Measurements from ENCODE around the gene OR10G6.

DNA sequence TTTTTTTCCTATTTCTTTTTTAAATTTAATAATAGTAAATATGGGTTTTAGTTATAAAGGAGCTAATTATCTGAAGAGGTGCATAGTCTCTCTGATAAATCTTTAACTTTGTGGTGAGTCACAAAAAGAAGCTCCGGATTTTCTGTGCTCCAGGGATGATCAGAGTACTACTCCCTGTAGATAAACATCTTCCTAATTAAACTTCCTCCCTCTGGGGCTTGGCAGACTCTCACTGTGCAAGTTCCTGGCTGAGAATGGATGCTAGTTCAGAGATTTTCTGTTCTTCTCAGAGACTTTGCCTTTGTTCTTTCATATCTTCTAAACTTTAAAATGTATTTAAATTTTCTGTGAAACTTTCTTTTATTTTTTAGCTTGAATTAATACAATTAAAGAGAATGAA lies 46.3 kb upstream of the OR10G6 start, which contains the start of gene OR10G7:
- TF ChIP-seq EP300 (IDR thresholded peaks at IDR 0.05; ENCODE audit: low read depth) (no peak), POLR2AphosphoS5 (IDR thresholded peaks at IDR 0.05) (no peak), POLR2A (IDR thresholded peaks at IDR 0.05) (no peak)
- TF ChIP-seq, protein P1, sequence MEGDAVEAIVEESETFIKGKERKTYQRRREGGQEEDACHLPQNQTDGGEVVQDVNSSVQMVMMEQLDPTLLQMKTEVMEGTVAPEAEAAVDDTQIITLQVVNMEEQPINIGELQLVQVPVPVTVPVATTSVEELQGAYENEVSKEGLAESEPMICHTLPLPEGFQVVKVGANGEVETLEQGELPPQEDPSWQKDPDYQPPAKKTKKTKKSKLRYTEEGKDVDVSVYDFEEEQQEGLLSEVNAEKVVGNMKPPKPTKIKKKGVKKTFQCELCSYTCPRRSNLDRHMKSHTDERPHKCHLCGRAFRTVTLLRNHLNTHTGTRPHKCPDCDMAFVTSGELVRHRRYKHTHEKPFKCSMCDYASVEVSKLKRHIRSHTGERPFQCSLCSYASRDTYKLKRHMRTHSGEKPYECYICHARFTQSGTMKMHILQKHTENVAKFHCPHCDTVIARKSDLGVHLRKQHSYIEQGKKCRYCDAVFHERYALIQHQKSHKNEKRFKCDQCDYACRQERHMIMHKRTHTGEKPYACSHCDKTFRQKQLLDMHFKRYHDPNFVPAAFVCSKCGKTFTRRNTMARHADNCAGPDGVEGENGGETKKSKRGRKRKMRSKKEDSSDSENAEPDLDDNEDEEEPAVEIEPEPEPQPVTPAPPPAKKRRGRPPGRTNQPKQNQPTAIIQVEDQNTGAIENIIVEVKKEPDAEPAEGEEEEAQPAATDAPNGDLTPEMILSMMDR (IDR thresholded peaks at IDR 0.05), result no peak

All from transverse colon (tissue), 4 donors.